GM19328 (cell line): ENCODE results near the gene AIFM2.
A peak's percentile ranks its signal among the peaks of the same experiment; 100 is the strongest.
"Not testable (repeated sequence)": the region's sequence is repeated elsewhere in the genome, so short reads cannot be mapped to it uniquely, and the experiment has no call there.

Experiments
- ATAC-seq: cut with Tn5 transposase; IDR thresholded peaks from one replicate; pipeline ENCODE4 v1.9.1; 2021; ENCODE audit warnings: mild to moderate bottlenecking, moderate library complexity; ENCODE audit not compliant: unreplicated experiment

Gene AIFM2

GRCh38 chr10:70132098-70133029, at the start of gene AIFM2:
AIFM2 (minus strand) TSS chr10:70132825; CDS start chr10:70124084, 8,741 bp downstream.
- peak; percentile 76 for ATAC-seq

GRCh38 chr10:70179209-70179608, 46.6 kb upstream of the AIFM2 start:
- ATAC-seq = not testable (repeated sequence)

GRCh38 chr10:70178139-70178725, 45.6 kb upstream of the AIFM2 start:
- no peak for ATAC-seq

- no peak for ATAC-seq
Measured at GRCh38 chr10:70176441-70176840, 43.8 kb upstream of the AIFM2 start.

DNA sequence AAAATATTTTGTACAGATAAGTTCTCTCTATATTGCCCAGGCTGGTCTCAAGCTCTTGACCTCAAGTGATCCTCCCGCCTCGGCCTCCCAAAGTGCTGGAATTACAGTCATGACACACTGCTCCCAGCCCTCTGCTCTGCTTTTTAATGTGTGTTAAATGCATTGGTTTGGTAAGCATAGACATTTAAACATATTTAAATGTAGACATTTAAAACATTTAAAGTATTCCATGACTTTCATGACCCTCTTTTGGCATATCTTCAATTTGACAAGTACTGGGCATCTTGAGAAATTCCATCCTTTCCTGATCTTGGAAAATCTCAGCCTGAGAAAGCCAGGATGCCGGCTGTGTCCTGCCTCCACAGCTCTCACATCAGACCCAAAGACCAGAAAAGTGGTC, 42.9 kb upstream of the AIFM2 start:
- ATAC-seq = no peak

DNA sequence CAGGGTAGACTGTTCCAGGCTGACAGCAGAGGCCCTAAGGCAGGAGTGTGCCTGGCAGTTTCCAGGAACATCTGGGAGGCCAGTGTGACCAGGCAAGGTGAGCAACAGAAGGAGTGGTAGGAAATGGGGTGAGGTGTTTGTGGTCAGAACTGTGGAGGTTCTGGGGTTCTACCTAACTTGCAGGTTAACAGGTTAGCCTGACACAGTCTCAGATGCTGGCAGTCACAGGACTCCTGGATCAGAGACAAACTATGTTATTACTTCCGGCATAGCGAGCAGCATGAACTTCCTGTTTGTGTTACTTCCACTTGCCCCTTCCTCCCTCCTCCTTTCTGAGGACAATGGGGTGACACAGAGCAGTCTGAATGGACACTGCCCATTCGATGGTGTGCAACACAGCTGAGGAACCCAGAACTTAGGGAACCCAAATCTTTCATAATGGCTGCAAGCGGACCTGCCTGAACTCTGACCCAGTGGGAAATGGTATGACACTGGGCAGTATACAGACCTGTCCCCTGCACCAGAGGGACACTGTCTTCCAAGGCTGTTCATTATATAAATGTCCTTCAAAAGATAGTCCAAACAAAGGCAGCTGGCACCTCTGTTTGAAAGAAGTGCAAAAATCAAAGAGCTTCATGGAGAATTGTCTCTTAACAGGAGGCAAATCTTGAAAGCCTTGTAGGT, 41.6 kb upstream of the AIFM2 start:
- ATAC-seq = no peak

- ATAC-seq = no peak
Measured at GRCh38 chr10:70169649-70170364, 37.2 kb upstream of the AIFM2 start.

DNA sequence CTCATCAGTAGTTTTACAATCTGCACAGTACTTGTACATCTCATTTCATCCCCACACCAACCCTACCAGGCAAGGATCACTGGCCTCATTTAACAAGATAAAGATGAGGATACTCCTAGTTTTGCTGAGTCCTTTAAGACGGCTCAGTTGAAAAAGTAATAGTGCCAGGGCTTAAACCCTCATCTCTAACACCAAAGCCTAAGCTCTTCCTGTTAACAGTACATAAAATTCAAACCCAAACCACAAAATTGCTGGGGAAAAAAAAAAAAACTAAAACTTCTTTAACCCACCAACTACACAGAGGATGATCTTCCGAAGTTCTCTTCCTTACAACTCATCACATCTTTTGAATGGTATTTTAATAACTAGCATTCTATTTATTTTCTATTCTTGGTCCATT, 36.4 kb upstream of the AIFM2 start:
- ATAC-seq = no peak

GRCh38 chr10:70167246-70167645, 34.6 kb upstream of the AIFM2 start:
- ATAC-seq = no peak

- no peak for ATAC-seq
Measured at GRCh38 chr10:70166394-70166793, 33.8 kb upstream of the AIFM2 start.

- ATAC-seq = no peak
Measured at GRCh38 chr10:70164163-70164562, 31.5 kb upstream of the AIFM2 start.

GRCh38 chr10:70163448-70163847, 30.8 kb upstream of the AIFM2 start:
- ATAC-seq = no peak

DNA sequence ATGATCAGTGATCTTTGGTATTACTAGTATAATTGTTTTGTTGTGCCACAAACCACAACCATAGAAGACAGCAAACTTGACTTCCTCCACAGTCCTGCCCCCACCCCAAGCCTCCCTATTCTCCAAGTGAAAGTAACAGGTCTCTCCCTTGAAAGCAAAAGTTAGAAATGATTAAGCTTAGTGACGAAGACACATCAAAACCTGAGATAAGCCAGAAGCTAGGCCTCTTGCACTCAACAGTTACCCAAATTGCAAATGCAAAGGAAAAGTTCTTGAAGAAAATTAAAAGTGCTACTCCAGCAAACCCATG, 30.2 kb upstream of the AIFM2 start:
- ATAC-seq = no peak

DNA sequence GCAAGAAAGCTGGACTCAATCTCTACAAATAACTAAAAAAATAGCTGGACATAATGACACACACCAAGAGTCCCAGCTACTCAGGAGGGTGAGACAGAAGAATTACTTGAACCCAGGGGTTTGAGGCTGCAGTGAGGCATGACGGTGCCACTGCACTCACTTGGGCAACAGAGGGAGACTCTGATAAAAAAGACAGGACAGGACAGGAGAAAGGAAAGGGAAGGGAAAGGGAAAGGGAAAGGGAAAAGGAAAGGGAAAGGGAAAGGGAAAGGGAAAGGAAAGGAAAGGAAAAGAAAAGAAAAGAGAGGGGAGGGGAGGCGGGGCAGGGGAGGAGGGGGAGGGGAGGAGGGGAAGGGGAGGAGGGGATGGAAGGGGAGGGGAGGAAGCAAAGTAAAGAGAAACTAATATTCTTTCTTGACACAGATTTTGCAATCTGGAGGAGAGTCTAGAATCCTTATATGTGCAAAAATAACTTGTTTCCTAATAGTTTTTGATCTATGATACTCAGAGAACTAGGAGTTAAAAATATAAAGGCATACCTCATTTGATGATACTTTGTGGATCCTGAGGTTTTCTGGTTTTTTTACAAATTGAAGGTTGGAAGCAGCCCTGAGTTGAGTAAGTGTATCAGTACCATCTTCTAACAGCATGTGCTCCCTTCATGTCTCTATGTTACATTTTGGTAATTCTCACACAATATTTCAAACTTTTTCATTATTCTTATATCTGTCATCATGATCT, 29.7 kb upstream of the AIFM2 start:
- ATAC-seq = no peak

- ATAC-seq = no peak
Measured at GRCh38 chr10:70160798-70161197, 28.2 kb upstream of the AIFM2 start.

DNA sequence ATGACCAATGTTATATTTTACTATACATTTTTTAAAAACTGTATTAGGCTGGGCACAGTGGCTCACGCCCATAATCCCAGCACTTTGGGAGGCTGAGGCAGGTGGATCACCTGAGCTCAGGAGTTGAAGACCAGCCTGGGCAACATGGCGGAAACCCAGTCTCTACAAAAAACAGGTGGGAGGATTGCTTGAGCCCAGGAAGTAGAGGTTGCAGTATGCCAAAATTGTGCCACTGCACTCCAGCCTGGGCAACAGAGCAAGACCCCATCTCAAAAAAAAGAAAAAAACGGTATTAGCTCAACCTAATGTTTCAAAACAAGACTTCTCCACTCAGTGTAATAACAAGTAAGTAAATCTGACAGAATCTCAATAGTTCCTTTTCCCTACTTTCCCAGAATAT, 26.7 kb upstream of the AIFM2 start:
- not testable (repeated sequence) for ATAC-seq

DNA sequence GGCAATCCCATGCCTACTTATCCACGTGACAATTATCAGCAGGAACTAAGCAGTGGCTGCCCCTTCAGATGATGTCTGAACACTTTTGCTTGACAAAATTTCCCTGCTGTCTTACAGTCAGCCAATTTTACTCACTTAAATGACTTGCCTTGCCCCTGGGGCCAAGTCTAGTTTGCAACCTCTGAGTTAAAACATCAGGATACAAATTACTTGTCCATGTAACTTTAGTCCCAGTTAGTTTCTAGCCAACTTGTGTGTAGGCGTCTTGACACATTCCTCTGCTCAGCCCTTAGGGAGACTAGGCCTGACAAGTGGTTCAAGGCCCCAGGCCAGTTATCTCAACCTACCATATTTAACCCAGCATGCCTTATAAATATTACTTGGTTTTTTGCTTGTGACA, 25.5 kb upstream of the AIFM2 start:
- no peak for ATAC-seq

DNA sequence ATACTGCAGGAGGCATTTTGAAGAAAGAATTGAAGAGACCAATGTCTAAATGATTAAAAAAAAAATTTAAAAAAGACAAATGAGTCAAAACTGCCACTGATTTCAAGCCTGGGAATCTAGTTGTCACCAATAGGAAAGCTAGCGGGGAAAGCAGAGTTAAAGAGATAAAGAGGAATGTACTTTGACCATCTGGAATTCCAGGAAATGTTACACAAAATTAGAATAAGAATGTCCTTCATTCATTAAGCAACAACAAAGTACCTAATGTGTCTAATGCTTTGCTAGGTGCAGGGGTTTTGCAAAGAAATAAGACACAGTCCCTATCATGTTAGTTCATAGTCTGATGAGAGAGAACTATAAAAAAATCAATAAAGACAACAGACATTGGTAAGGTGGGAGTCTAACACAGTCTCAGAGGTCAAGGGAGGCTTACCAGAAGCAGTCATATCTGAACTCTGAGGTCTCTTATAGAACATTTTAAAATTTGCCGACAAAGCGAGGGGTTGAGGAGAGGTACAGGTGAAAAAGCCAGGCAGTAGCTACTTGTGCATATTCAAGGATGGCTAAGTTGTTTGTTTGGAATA, 22.7 kb upstream of the AIFM2 start:
- ATAC-seq = no peak

DNA sequence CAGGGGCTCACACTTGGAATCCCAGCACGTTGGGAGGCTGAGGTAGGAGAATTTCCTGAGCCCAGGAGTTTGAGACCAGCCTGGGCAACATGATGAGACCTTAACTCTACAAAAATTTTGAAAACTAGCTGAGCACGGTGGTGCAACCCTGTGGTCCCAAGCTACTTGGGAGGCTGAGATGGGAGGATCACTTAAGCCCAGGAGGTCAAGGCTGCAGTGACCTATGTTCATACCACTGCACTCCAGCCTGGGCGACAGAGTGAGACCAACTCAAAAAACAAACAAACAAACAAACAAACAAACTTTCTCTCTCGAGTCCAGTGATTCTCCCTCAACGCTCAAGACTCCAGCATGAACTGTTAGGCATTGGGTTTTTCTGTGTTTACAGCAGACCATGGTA, 15.9 kb upstream of the AIFM2 start:
- ATAC-seq = no peak

DNA sequence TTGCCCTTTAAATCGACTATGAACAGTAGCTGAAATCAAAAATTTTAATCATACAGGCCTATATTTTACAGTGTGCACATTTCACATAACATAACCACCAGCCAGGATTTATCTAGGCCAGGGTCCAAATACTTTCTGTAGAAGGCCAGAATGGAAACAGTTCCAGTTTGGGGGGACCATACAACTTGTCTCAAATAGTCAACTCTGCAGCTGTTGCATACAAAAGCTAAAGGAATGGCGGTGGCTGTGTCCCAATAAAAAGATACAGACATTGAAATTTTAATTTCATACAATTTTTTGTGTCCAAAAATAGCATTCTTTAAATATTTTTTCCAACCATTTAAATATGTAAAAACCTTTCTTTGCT, 14.6 kb upstream of the AIFM2 start:
- no peak for ATAC-seq
